Mucosa of rectum (tissue), 2 donors: ENCODE data around the gene USP3.

Experiments used
- H3K27ac ChIP-seq, 2 donors: one replicate each; pipeline ENCODE4 v1.7.0; 2013; ENCODE audit warnings: inconsistent platforms in 2 of 2, low read depth in 2 of 2, low read length in 2 of 2
- H3K27me3 ChIP-seq, 2 donors: one replicate each; pipeline ENCODE4 v1.7.0; 2013; ENCODE audit warnings: low read length in 2 of 2; ENCODE audit not compliant: control insufficient read depth in 2 of 2, insufficient read depth in 2 of 2
- H3K36me3 ChIP-seq, 2 donors: one replicate each; pipeline ENCODE4 v1.7.0; 2013; ENCODE audit warnings: low read length in 2 of 2; ENCODE audit not compliant: control insufficient read depth in 2 of 2, insufficient read depth in 2 of 2
- H3K4me1 ChIP-seq, 2 donors: one replicate each; pipeline ENCODE4 v1.7.0; 2013; ENCODE audit warnings: low read length in 2 of 2, mild to moderate bottlenecking in 1 of 2; ENCODE audit not compliant: control insufficient read depth in 2 of 2, insufficient read depth in 2 of 2
- H3K4me3 ChIP-seq, 2 donors: one replicate each; pipeline ENCODE4 v1.7.0; 2013; ENCODE audit warnings: low read length in 2 of 2
- H3K9ac ChIP-seq, 2 donors: one replicate each; pipeline ENCODE4 v1.7.0; 2013; ENCODE audit warnings: low read length in 2 of 2, low read depth in 1 of 2, mild to moderate bottlenecking in 1 of 2
- H3K9me3 ChIP-seq, 2 donors: one replicate each; pipeline ENCODE4 v1.7.0; 2013; ENCODE audit warnings: low read length in 2 of 2; ENCODE audit not compliant: control insufficient read depth in 2 of 2
- donor health status: healthy.
- donor health status: Normal muscosa, but diverticular disease.

The USP3 gene

GRCh38 chr15:63539521-63539920 lies 35.1 kb downstream of the USP3 start:
- no peak overlapping the region for H3K9ac ChIP-seq
- no peaks in the 10 kb centered on the region for H3K27me3 ChIP-seq
- H3K4me1 ChIP-seq: peaks cover 3 to 37% of the 10 kb centered on the region in 2 donors
- peaks cover 2 to 5% of the 10 kb centered on the region in 2 donors for H3K36me3 ChIP-seq
- H3K9me3 ChIP-seq: no peaks in the 10 kb centered on the region
- no peak overlapping the region for H3K4me3 ChIP-seq
- peak overlapping the region in 1 of 2 donors; percentile 45 for H3K27ac ChIP-seq

- peaks cover 2 to 5% of the 10 kb centered on the region in 2 donors for H3K36me3 ChIP-seq
- no peaks in the 10 kb centered on the region for H3K27me3 ChIP-seq
- no peak overlapping the region for H3K4me3 ChIP-seq
- H3K4me1 ChIP-seq: peaks cover 3 to 38% of the 10 kb centered on the region in 2 donors
- H3K9me3 ChIP-seq: no peaks in the 10 kb centered on the region
- no peak overlapping the region for H3K27ac ChIP-seq
- H3K9ac ChIP-seq: peak overlapping the region in 1 of 2 donors; percentile 25
Measured at GRCh38 chr15:63539998-63540397, 35.6 kb downstream of the USP3 start.

GRCh38 chr15:63540449-63540848 lies 36.1 kb downstream of the USP3 start:
- H3K9ac ChIP-seq: peak overlapping the region in 1 of 2 donors; percentile 25
- no peaks in the 10 kb centered on the region for H3K9me3 ChIP-seq

GRCh38 chr15:63544258-63545026 lies 40.0 kb downstream of the USP3 start:
- H3K9ac ChIP-seq: no peak overlapping the region
- no peaks in the 10 kb centered on the region for H3K27me3 ChIP-seq
- H3K9me3 ChIP-seq: no peaks in the 10 kb centered on the region
- H3K36me3 ChIP-seq: peaks cover 0 to 12% of the 10 kb centered on the region in 2 donors
- H3K4me3 ChIP-seq: peak overlapping the region in 1 of 2 donors; percentile 4
- peaks cover 3 to 13% of the 10 kb centered on the region in 2 donors for H3K4me1 ChIP-seq
- H3K27ac ChIP-seq: no peak overlapping the region

More at GRCh38 chr15:63540449-63540848, 36.1 kb downstream of the USP3 start:
- Histone ChIP-seq H3K4me1 (peaks cover 3 to 34% of the 10 kb centered on the region in 2 donors), H3K36me3 (peaks cover 2 to 5% of the 10 kb centered on the region in 2 donors), H3K27ac (no peak overlapping the region), H3K27me3 (no peaks in the 10 kb centered on the region), H3K4me3 (no peak overlapping the region)

GRCh38 chr15:63545520-63545919 lies 41.1 kb downstream of the USP3 start:
- Histone ChIP-seq H3K36me3 (peaks cover 0 to 7% of the 10 kb centered on the region in 2 donors), H3K27ac (no peak overlapping the region), H3K9ac (no peak overlapping the region), H3K4me3 (no peak overlapping the region), H3K4me1 (peaks cover 0 to 2% of the 10 kb centered on the region in 2 donors), H3K27me3 (no peaks in the 10 kb centered on the region), H3K9me3 (no peaks in the 10 kb centered on the region)

GRCh38 chr15:63551400-63551799 lies 47.0 kb downstream of the USP3 start:
- Histone ChIP-seq H3K9ac (no peak overlapping the region), H3K27me3 (no peaks in the 10 kb centered on the region), H3K27ac (no peak overlapping the region), H3K36me3 (peaks cover 2 to 4% of the 10 kb centered on the region in 2 donors), H3K9me3 (no peaks in the 10 kb centered on the region), H3K4me1 (peaks cover 3 to 11% of the 10 kb centered on the region in 2 donors), H3K4me3 (no peak overlapping the region)

GRCh38 chr15:63553388-63553791 lies 49.0 kb downstream of the USP3 start:
- H3K9me3 ChIP-seq: no peaks in the 10 kb centered on the region
- no peak overlapping the region for H3K9ac ChIP-seq
- peak overlapping the region; percentile 9 to 45 for H3K27ac ChIP-seq
- no peaks in the 10 kb centered on the region for H3K27me3 ChIP-seq
- no peak overlapping the region for H3K4me3 ChIP-seq
- H3K36me3 ChIP-seq: peaks cover 11 to 20% of the 10 kb centered on the region in 2 donors
- peaks cover 3 to 11% of the 10 kb centered on the region in 2 donors for H3K4me1 ChIP-seq

- no peak overlapping the region for H3K9ac ChIP-seq
- H3K36me3 ChIP-seq: peaks cover 18 to 21% of the 10 kb centered on the region in 2 donors
- H3K9me3 ChIP-seq: no peaks in the 10 kb centered on the region
- peaks cover 3 to 11% of the 10 kb centered on the region in 2 donors for H3K4me1 ChIP-seq
- H3K27ac ChIP-seq: no peak overlapping the region
- no peak overlapping the region for H3K4me3 ChIP-seq
- H3K27me3 ChIP-seq: no peaks in the 10 kb centered on the region
Measured at GRCh38 chr15:63554337-63554927, 50.0 kb downstream of the USP3 start.

GRCh38 chr15:63555507-63555906 lies 51.1 kb downstream of the USP3 start:
- Histone ChIP-seq H3K27ac (no peak overlapping the region), H3K4me1 (peaks cover 3 to 11% of the 10 kb centered on the region in 2 donors), H3K9me3 (no peaks in the 10 kb centered on the region), H3K27me3 (no peaks in the 10 kb centered on the region), H3K36me3 (peaks cover 24 to 26% of the 10 kb centered on the region in 2 donors), H3K9ac (no peak overlapping the region), H3K4me3 (no peak overlapping the region)

- Histone ChIP-seq H3K36me3 (peaks cover 31 to 34% of the 10 kb centered on the region in 2 donors), H3K9ac (no peak overlapping the region), H3K4me3 (no peak overlapping the region), H3K27ac (no peak overlapping the region), H3K9me3 (no peaks in the 10 kb centered on the region), H3K27me3 (no peaks in the 10 kb centered on the region), H3K4me1 (peaks cover 3 to 11% of the 10 kb centered on the region in 2 donors)
Measured at GRCh38 chr15:63556246-63556645, 51.9 kb downstream of the USP3 start.
